ENCODE measurements around the gene NECTIN4. TPM values are rescaled to one million over a fixed set of nuclear protein-coding genes. Genes with fewer than 3 reads are reported as not detected.

Gene NECTIN4
- total RNA-seq, 1 donor from 2014 or later: 29.9 TPM

DNA sequence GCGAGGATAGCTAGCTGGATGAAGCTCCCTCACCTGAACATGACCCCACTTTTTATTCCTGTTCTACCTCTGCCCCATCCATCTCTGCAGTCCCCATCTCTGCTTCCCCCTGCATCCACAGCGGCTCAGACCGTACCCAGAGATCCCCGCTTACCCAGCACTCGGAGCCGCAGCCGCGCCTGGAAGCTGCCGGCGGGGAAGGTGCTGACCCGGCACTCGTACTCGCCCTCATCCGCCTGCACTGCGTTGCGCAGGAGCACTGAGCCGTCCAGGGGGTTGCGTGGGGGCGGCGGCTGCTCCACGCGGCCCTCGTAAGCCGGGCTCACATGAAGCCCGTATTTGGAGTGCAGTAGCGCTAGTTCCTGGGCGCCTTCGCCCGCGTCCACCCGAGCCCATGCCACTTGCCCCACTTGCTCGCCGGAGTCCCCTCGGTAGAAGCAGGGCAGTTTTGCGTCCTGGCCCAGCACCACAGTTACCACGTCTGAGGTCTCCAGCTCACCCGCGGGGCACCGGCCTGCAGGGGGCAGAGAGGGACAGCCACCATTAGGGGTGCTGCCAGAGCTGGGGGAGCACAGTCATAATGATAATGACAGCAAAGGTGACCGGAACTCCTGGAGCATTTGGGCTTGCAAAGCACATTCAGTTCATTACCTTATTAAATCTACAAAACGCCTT, 9.8 kb downstream of the NECTIN4 start:
- peaks cover 15% of the 10 kb centered on the region for H3K36me3 Mint-ChIP-seq
- H3K27ac Mint-ChIP-seq: no peak overlapping the region
- H3K4me3 Mint-ChIP-seq: no peak overlapping the region
- no peaks in the 10 kb centered on the region for H3K9me3 Mint-ChIP-seq
- DNase-seq (ENCODE audit: low spot score in 2 of 2, unreplicated experiment in 2 of 2): no peak
- peaks cover 35% of the 10 kb centered on the region for H3K4me1 Mint-ChIP-seq
- TF ChIP-seq, protein P1, sequence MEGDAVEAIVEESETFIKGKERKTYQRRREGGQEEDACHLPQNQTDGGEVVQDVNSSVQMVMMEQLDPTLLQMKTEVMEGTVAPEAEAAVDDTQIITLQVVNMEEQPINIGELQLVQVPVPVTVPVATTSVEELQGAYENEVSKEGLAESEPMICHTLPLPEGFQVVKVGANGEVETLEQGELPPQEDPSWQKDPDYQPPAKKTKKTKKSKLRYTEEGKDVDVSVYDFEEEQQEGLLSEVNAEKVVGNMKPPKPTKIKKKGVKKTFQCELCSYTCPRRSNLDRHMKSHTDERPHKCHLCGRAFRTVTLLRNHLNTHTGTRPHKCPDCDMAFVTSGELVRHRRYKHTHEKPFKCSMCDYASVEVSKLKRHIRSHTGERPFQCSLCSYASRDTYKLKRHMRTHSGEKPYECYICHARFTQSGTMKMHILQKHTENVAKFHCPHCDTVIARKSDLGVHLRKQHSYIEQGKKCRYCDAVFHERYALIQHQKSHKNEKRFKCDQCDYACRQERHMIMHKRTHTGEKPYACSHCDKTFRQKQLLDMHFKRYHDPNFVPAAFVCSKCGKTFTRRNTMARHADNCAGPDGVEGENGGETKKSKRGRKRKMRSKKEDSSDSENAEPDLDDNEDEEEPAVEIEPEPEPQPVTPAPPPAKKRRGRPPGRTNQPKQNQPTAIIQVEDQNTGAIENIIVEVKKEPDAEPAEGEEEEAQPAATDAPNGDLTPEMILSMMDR (IDR thresholded peaks at IDR 0.05; ENCODE audit: unreplicated experiment): no peak
- H3K27me3 Mint-ChIP-seq (ENCODE audit: low read depth): no peaks in the 10 kb centered on the region

DNA sequence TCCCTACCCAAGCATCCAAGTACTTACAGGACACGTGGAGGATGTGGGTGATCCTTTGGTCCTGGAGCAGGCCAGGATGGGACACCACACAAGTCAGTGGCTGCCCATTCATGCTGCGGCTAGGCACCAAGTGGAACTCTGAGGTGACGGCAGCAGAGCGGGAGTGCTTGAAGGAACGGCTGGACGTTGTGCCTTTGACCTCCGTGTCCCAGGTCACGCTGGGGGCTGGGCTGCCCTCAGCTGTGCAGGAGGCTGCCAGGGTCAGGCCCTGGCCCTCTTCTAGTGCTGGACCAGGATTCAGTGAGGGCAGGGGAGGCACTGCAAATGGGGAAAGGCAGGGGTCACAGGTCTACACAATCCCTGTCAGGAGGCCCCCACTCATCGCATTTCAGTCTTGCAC, 11.9 kb downstream of the NECTIN4 start:
- Mint-ChIP-seq H3K9me3 (no peaks in the 10 kb centered on the region), H3K4me3 (no peak overlapping the region), H3K27me3 (ENCODE audit: low read depth) (no peaks in the 10 kb centered on the region), H3K36me3 (peaks cover 15% of the 10 kb centered on the region), H3K4me1 (peaks cover 18% of the 10 kb centered on the region), H3K27ac (no peak overlapping the region)
- DNase-seq (ENCODE audit: low spot score in 2 of 2, unreplicated experiment in 2 of 2): no peak
- TF ChIP-seq, protein P1 (IDR thresholded peaks at IDR 0.05; ENCODE audit: unreplicated experiment): no peak

DNA sequence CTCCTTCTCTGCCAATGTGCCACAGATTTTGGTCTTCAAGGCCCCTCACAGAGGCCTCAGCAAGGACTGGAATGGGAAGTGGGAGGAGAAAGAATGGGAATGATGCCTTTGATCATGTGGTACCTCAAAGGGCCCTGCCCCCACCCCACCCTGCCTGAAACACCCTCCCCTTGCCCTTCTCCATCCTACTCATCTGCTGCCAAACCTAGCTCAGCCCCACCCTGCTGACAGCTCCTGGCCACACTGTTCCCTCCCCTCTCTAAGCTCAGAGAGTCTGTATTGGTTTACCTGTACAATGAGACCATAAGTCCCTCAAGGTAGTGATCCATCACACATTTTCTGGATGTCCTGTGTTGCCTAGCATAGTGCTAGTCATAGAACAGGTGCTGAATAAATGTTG, 12.9 kb downstream of the NECTIN4 start:
- H3K9me3 Mint-ChIP-seq: no peaks in the 10 kb centered on the region
- TF ChIP-seq, protein P1 (IDR thresholded peaks at IDR 0.05; ENCODE audit: unreplicated experiment): no peak
- H3K36me3 Mint-ChIP-seq: peaks cover 15% of the 10 kb centered on the region
- no peak overlapping the region for H3K27ac Mint-ChIP-seq
- peaks cover 14% of the 10 kb centered on the region for H3K4me1 Mint-ChIP-seq
- H3K4me3 Mint-ChIP-seq: no peak overlapping the region
- DNase-seq (ENCODE audit: low spot score in 2 of 2, unreplicated experiment in 2 of 2): no peak
- H3K27me3 Mint-ChIP-seq (ENCODE audit: low read depth): no peaks in the 10 kb centered on the region

DNA sequence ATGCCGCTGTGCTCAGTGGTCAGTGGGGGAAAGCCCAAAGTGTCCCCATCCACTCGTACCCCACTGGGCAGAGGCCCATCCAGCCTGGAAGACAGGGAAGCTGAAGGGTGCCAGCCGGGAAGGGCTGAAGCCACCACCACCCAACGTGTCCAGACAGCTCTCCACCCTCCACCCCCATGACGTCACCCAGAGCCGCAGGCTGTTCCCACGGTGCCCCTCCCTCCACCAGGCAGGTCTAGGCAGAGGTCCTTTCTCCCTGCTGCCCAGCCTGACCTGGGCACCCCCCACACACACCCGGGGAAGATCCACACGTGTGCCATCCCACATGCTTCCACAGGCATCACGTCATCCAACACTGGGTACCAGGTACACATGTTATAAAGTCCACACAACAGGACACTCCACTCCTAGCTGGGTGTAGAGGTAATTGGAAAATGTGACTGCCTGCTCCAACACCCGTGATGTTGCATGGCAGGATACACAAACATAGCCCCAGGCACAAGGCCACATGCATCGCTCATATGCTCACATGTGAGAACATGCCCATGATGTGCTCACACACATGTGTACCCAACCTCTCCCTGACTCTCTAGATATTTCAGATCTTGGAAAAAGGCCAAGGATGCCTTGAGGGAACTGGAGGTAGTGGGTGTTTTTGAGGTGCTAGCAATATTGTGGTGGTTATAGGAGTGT, 14.5 kb downstream of the NECTIN4 start:
- no peak for DNase-seq (ENCODE audit: low spot score in 2 of 2, unreplicated experiment in 2 of 2)
- H3K27ac Mint-ChIP-seq: peak overlapping the region; percentile 20
- H3K4me1 Mint-ChIP-seq: peaks cover 8% of the 10 kb centered on the region
- H3K27me3 Mint-ChIP-seq (ENCODE audit: low read depth): no peaks in the 10 kb centered on the region
- peaks cover 10% of the 10 kb centered on the region for H3K36me3 Mint-ChIP-seq
- no peaks in the 10 kb centered on the region for H3K9me3 Mint-ChIP-seq
- TF ChIP-seq, protein P1 (IDR thresholded peaks at IDR 0.05; ENCODE audit: unreplicated experiment): no peak
- H3K4me3 Mint-ChIP-seq: no peak overlapping the region

DNA sequence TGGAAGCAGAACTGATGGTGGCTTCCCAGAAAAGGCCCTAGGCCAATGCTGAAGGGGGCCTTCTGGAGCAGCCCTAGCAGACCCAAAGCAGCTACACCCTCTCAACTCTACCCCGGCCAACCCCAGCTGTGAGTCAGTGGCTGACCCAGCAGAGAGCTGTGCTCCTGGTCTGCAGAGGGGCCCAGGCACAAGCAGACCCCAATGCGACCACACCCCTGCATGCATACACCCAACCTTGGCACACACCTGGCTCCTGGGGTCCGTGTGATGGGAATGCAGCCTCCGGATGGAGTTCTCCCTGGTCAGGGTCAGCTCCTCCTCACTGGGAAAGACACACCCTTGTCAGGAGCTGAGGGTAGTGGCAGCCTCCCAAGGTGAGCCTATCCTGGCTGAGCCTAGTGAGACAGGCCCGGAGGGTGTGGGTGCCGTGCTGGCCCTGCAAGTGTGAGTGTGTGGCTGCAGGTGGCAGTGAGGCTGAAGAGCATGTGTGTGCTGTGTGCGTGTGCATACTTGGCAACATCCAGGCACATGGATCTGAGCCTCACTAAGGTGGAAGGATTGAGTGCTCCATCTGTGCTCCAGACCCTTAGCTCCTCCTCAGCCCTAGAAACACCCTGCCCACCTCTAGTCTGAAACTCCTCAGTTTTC, 15.8 kb downstream of the NECTIN4 start:
- H3K4me3 Mint-ChIP-seq: no peak overlapping the region
- H3K36me3 Mint-ChIP-seq: peaks cover 4% of the 10 kb centered on the region
- H3K27me3 Mint-ChIP-seq (ENCODE audit: low read depth): no peaks in the 10 kb centered on the region
- H3K4me1 Mint-ChIP-seq: peaks cover 8% of the 10 kb centered on the region
- no peak for DNase-seq (ENCODE audit: low spot score in 2 of 2, unreplicated experiment in 2 of 2)
- no peak overlapping the region for H3K27ac Mint-ChIP-seq
- TF ChIP-seq, protein P1 (IDR thresholded peaks at IDR 0.05; ENCODE audit: unreplicated experiment): no peak
- no peaks in the 10 kb centered on the region for H3K9me3 Mint-ChIP-seq

All from mesothelial cell of epicardium (in vitro differentiated cells).